Breast epithelium (tissue), 4 donors: ENCODE data around the gene GRM1. TPM values are rescaled to one million over a fixed set of nuclear protein-coding genes. Genes with fewer than 3 reads are reported as not detected.

Source experiments
- DNase-seq, 2 donors: peaks; one replicate each; pipeline ENCODE4 v3.0.0-alpha.2; 2019; ENCODE audit warnings: low spot score in 2 of 2
- H3K27ac ChIP-seq, 2 donors: fragments of 200-600 bp; sonication (generic) in 1 of 2; one replicate each; pipeline ENCODE4 v1.5.1; 2016 to 2019; ENCODE audit warnings: mild to moderate bottlenecking in 1 of 2
- H3K27me3 ChIP-seq, 2 donors: fragments of 200-600 bp; sonication (generic) in 1 of 2; one replicate each; pipeline versions ENCODE4 v1.5.1 to v1.6.0; 2017 to 2019; ENCODE audit warnings: control low read depth in 1 of 2, mild to moderate bottlenecking in 1 of 2
- H3K36me3 ChIP-seq: fragments of 200-600 bp; one replicate; pipeline ENCODE4 v1.5.1; 2019
- H3K4me1 ChIP-seq, 2 donors: fragments of 200-600 bp; sonication (generic); one replicate each; pipeline ENCODE4 v1.5.1; 2016 to 2019; ENCODE audit warnings: control low read depth in 1 of 2
- H3K4me3 ChIP-seq, 3 donors: fragments of 200-600 bp; sonication (generic); 1 replicate in 2 of 3; 2 replicates in 1 of 3; pipeline ENCODE4 v1.5.1; 2016 to 2019; ENCODE audit warnings: mild to moderate bottlenecking in 3 of 3, moderate library complexity in 2 of 3
- H3K9me3 ChIP-seq, 2 donors: fragments of 200-600 bp; sonication (generic) in 1 of 2; one replicate each; pipeline ENCODE4 v1.5.1; 2016 to 2019; ENCODE audit warnings: control low read depth in 1 of 2
- POLR2A ChIP-seq: fragments of 450-650 bp; IDR thresholded peaks from one replicate; pipeline ENCODE4 v1.6.1; 2016; ENCODE audit warnings: antibody characterized with exemption, mild to moderate bottlenecking, moderate library complexity
- POLR2AphosphoS5 ChIP-seq, 3 donors: sonication (generic); formaldehyde crosslinking; IDR thresholded peaks; one replicate each; pipeline ENCODE4 v1.6.1; 2017; ENCODE audit warnings: antibody characterized with exemption in 3 of 3
- intact Hi-C: fragments of 100-400 bp; cut with DNase I; formaldehyde crosslinking; loops from one replicate; pipeline ENCODE4 v1.15.1; 2023; ENCODE audit warnings: low total_unique reads
- total RNA-seq, 3 donors: library from RNA; depleted of rRNA; stranded (reverse); fragments of >200 nt; gene quantifications; one replicate each; pipeline ENCODE4 v1.1.0, GENCODE V29; 2016
- TF ChIP-seq, protein P1 (sequence below), 3 donors: fragments of 450-650 bp; IDR thresholded peaks; one replicate each; pipeline ENCODE4 v1.5.1; 2016 to 2017; ENCODE audit warnings: antibody characterized with exemption in 3 of 3, mild to moderate bottlenecking in 3 of 3, moderate library complexity in 3 of 3

Gene GRM1
- total RNA-seq, 3 donors from 2014 or later = 0.15 to 0.16 TPM; not detected in 1

DNA sequence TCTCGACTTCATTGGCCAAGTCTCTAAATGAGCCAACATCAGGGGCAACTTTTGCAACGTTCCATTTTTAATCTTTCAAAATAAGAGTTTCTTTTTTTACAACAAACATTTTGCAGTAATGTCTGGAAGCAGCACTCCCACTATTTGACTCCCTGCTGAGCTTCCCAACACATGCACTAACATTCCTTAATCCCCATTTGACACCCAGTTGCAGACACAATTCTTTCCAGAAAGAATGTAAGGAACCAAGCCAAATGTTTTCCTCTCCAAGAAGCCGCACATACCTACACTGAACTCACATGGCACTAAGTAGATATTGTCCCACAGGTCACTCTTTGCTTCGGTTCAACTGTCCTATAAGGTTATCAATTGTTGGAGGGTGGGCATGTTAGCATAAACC lies 165.6 kb downstream of the GRM1 start:
- Histone ChIP-seq H3K4me3 (no peak overlapping the region), H3K4me1 (no peaks in the 10 kb centered on the region), H3K9me3 (no peaks in the 10 kb centered on the region), H3K27me3 (no peaks in the 10 kb centered on the region), H3K27ac (no peak overlapping the region), H3K36me3 (no peaks in the 10 kb centered on the region)
- TF ChIP-seq POLR2A (no peak), POLR2AphosphoS5 (IDR thresholded peaks at IDR 0.05) (no peak)
- TF ChIP-seq, protein P1, sequence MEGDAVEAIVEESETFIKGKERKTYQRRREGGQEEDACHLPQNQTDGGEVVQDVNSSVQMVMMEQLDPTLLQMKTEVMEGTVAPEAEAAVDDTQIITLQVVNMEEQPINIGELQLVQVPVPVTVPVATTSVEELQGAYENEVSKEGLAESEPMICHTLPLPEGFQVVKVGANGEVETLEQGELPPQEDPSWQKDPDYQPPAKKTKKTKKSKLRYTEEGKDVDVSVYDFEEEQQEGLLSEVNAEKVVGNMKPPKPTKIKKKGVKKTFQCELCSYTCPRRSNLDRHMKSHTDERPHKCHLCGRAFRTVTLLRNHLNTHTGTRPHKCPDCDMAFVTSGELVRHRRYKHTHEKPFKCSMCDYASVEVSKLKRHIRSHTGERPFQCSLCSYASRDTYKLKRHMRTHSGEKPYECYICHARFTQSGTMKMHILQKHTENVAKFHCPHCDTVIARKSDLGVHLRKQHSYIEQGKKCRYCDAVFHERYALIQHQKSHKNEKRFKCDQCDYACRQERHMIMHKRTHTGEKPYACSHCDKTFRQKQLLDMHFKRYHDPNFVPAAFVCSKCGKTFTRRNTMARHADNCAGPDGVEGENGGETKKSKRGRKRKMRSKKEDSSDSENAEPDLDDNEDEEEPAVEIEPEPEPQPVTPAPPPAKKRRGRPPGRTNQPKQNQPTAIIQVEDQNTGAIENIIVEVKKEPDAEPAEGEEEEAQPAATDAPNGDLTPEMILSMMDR (IDR thresholded peaks at IDR 0.05) = no peak
- DNase-seq = no peak
- intact Hi-C loops = no loop called here

DNA sequence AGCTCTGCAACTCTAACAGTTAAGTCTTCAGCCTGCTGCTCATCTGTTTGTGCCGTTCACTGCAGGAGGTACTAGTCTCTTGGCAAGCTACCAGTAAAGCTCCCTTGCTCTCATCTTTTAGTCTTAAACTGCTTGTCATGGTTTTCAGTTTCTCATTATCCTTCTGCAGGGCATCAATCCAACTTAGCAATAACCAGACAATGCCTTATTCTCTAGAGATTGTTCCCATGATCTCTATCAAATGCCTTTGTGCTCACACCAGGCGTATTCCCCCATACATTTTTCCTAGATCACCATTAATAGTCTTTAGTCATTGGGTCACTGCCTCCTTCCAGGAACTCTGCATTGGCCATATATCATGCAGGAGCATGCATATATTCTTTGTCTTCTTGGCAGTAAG lies 171.3 kb downstream of the GRM1 start:
- no peak for TF ChIP-seq POLR2A
- TF ChIP-seq POLR2AphosphoS5 (IDR thresholded peaks at IDR 0.05) = no peak
- TF ChIP-seq, protein P1 (IDR thresholded peaks at IDR 0.05) = no peak
- H3K9me3 ChIP-seq = no peaks in the 10 kb centered on the region
- no peaks in the 10 kb centered on the region for H3K4me1 ChIP-seq
- DNase-seq = no peak
- H3K27me3 ChIP-seq = no peaks in the 10 kb centered on the region
- no peaks in the 10 kb centered on the region for H3K36me3 ChIP-seq
- no peak overlapping the region for H3K4me3 ChIP-seq
- intact Hi-C loops = no loop called here
- no peak overlapping the region for H3K27ac ChIP-seq

DNA sequence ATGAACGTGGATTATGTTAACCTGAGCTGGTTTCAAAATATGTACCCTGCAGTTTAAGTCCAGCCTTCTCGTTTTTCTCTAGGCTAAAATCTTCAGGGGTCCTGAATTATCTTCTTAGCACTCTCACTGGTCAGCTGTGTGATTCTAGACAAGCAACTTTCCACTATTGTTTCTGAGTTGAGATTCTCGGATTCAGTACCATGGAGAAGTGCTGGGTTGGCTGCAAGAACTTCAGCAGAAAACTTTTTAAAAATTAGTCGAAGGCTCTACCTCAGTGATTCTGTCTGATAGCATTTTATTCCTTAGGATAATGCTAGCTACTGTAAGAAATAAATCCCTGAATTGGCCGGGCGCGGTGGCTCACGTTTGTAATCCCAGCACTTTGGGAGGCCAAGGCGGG lies 173.7 kb downstream of the GRM1 start:
- Histone ChIP-seq H3K36me3 (no peaks in the 10 kb centered on the region), H3K27ac (no peak overlapping the region), H3K4me1 (no peaks in the 10 kb centered on the region), H3K27me3 (no peaks in the 10 kb centered on the region), H3K4me3 (no peak overlapping the region), H3K9me3 (no peaks in the 10 kb centered on the region)
- intact Hi-C loops = no loop called here
- no peak for DNase-seq
- TF ChIP-seq POLR2AphosphoS5 (IDR thresholded peaks at IDR 0.05) = no peak
- TF ChIP-seq POLR2A = no peak
- TF ChIP-seq, protein P1 (IDR thresholded peaks at IDR 0.05) = no peak

DNA sequence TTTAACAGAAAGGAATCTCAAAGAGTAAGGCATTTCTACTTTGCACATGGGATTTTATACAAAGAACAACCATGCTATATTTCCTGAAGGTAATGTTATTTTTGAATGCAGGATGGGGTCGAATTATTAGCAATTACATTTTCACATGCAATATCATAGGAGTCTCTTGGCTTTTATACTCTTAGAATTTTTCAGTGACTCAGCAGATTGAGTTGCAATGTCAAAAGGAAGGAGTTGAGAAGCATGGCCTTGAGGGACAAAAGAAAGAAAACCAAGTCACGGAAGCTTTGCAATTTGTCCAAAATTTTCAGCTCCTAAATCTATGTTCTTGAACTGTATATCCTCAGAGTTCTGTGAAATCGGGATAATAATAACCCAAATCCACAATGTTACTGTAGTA lies 181.1 kb downstream of the GRM1 start:
- no peak overlapping the region for H3K4me3 ChIP-seq
- no peak for TF ChIP-seq POLR2AphosphoS5 (IDR thresholded peaks at IDR 0.05)
- TF ChIP-seq, protein P1 (IDR thresholded peaks at IDR 0.05) = no peak
- no peak for TF ChIP-seq POLR2A
- H3K36me3 ChIP-seq = no peaks in the 10 kb centered on the region
- DNase-seq = no peak
- H3K27ac ChIP-seq = no peak overlapping the region
- intact Hi-C loops = no loop called here
- no peaks in the 10 kb centered on the region for H3K4me1 ChIP-seq
- no peaks in the 10 kb centered on the region for H3K9me3 ChIP-seq
- H3K27me3 ChIP-seq = no peaks in the 10 kb centered on the region

DNA sequence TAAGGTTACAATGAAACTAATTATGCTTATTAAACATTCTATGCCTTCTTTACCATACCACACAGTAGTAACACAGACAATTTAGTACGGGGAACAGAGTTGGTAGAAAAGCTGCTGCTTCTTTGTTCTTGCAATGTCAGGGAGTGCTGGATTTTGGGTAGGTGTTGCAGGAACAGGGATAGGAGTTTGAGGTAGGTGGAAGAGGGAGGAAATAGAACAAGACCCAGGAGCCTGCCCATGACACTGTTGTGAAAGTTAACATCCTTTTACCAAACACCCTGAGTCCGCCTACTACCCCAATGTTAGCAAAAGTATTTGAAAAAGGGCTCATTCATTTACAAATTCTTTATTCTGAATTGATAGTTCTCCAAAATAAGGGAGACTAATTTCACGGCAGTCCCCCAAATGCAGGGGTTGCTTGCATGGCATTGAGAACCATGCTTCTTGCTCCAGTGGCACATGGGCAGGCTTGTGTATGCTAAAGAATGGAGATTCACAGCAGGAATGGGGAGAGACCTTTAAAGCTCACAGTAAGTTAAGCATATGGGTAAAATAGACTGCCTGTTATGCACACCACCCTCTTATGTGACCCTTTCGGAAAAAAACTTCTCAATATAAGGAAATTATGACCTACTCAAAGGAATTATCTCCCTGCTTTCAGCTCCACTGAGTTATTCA lies 181.7 kb downstream of the GRM1 start:
- DNase-seq = no peak
- no peaks in the 10 kb centered on the region for H3K27me3 ChIP-seq
- TF ChIP-seq, protein P1 (IDR thresholded peaks at IDR 0.05) = no peak
- TF ChIP-seq POLR2A (no peak), POLR2AphosphoS5 (IDR thresholded peaks at IDR 0.05) (no peak)
- H3K4me3 ChIP-seq = no peak overlapping the region
- no peak overlapping the region for H3K27ac ChIP-seq
- no peaks in the 10 kb centered on the region for H3K4me1 ChIP-seq
- H3K9me3 ChIP-seq = no peaks in the 10 kb centered on the region
- intact Hi-C loops = no loop called here
- H3K36me3 ChIP-seq = no peaks in the 10 kb centered on the region
